SU-DHL-6 (cell line): ENCODE measurements around the gene DBNDD1.
"Not testable (repeated sequence)": the region's sequence is repeated elsewhere in the genome, so short reads cannot be mapped to it uniquely, and the experiment has no call there.

Experiments
- H2AFZ ChIP-seq: fragments of 200-600 bp; sonication (generic); 2 replicates; pipeline ENCODE4 v1.6.1; 2014; ENCODE audit warnings: low read depth, mild to moderate bottlenecking, moderate library complexity, mixed read lengths, antibody characterized with exemption, low read length; ENCODE audit not compliant: severe bottlenecking
- H3F3A ChIP-seq: fragments of 200-600 bp; shearing (Covaris generic); 2 replicates; pipeline ENCODE4 v1.6.0; 2016; ENCODE audit warnings: antibody characterized with exemption, mild to moderate bottlenecking; ENCODE audit not compliant: insufficient read depth
- H3K27ac ChIP-seq: fragments of 200-600 bp; sonication (generic); 2 replicates; pipeline ENCODE4 v1.5.1; 2016; ENCODE audit warnings: low read depth, mild to moderate bottlenecking, low read length, moderate library complexity, mixed read lengths
- H3K27me3 ChIP-seq: fragments of 200-600 bp; sonication (generic), shearing (Covaris generic); 2 replicates; pipeline ENCODE4 v1.6.0; 2014; ENCODE audit warnings: mild to moderate bottlenecking, low read length
- H3K36me3 ChIP-seq: fragments of 200-600 bp; sonication (generic); 2 replicates; pipeline ENCODE4 v1.6.1; 2014; ENCODE audit warnings: mild to moderate bottlenecking, low read length, mixed read lengths
- H3K4me2 ChIP-seq: fragments of 300-600, 200-600 bp; shearing (Covaris generic), sonication (generic); 2 replicates; pipeline ENCODE4 v1.6.0; 2014; ENCODE audit warnings: low read length, low read depth, mild to moderate bottlenecking; ENCODE audit not compliant: poor library complexity, severe bottlenecking
- H3K4me3 ChIP-seq: fragments of 200-600 bp; sonication (generic); 2 replicates; pipeline ENCODE4 v1.5.1; 2014; ENCODE audit warnings: antibody characterized with exemption, low read length, mild to moderate bottlenecking, mixed read lengths; ENCODE audit not compliant: insufficient read depth, poor library complexity, severe bottlenecking
- H3K79me2 ChIP-seq: fragments of 200-600 bp; sonication (generic); 2 replicates; pipeline ENCODE4 v1.6.1; 2014; ENCODE audit warnings: mild to moderate bottlenecking, low read length, moderate library complexity; ENCODE audit not compliant: insufficient read depth
- H3K9ac ChIP-seq: fragments of 200-600 bp; sonication (generic); 2 replicates; pipeline ENCODE4 v1.7.0; 2014; ENCODE audit warnings: mild to moderate bottlenecking, low read length
- H3K9me2 ChIP-seq: fragments of 200-600 bp; sonication (generic); replicated peaks from 2 replicates; pipeline ENCODE4 v1.6.1; 2014; ENCODE audit warnings: low read length; ENCODE audit not compliant: insufficient read depth
- H3K9me3 ChIP-seq: fragments of 200-600 bp; sonication (generic); 2 replicates; pipeline ENCODE4 v1.6.1; 2014; ENCODE audit warnings: low read length, mixed read lengths; ENCODE audit not compliant: insufficient read depth
- H4K20me1 ChIP-seq: fragments of 200-600 bp; sonication (generic); 2 replicates; pipeline ENCODE4 v1.6.1; 2014; ENCODE audit warnings: low read depth, mild to moderate bottlenecking, antibody characterized with exemption, low read length, moderate library complexity, mixed read lengths
- CTCF ChIP-seq: fragments of 200-600 bp; sonication (generic); IDR thresholded peaks from one replicate; pipeline ENCODE4 v1.5.1; 2017; ENCODE audit warnings: antibody characterized with exemption, mild to moderate bottlenecking, low read length, moderate library complexity; ENCODE audit not compliant: insufficient read depth, poor library complexity, severe bottlenecking
- EZH2phosphoT487 ChIP-seq: fragments of 200-600 bp; sonication (generic), shearing (Covaris generic); conservative IDR thresholded peaks from 2 replicates; pipeline ENCODE4 v1.6.1; 2018; ENCODE audit warnings: mild to moderate bottlenecking, antibody characterized with exemption, low read length, moderate library complexity, mixed read lengths

The DBNDD1 gene, protein sequence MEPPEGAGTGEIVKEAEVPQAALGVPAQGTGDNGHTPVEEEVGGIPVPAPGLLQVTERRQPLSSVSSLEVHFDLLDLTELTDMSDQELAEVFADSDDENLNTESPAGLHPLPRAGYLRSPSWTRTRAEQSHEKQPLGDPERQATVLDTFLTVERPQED

GRCh38 chr16:90018652-90019542 lies at the start of gene DBNDD1:
DBNDD1 (minus strand) TSS chr16:90019456; CDS start chr16:90019341, 115 bp downstream.
- Histone ChIP-seq H3K36me3 (no peaks in the 10 kb centered on the region), H3K4me3 (no peak within 1 kb of the TSS), H3K79me2 (no peaks in the 10 kb centered on the region), H3F3A (peaks cover 4% of the 10 kb centered on the region; the same call in 1 of the 2 replicates), H3K9ac (no peak within 1 kb of the TSS), H3K27me3 (no peaks in the 10 kb centered on the region), H3K9me2 (no peaks in the 10 kb centered on the region), H3K9me3 (no peaks in the 10 kb centered on the region), H2AFZ (no peak within 1 kb of the TSS), H3K27ac (no peak within 1 kb of the TSS), H4K20me1 (no peaks in the 10 kb centered on the region), H3K4me2 (peak within 1 kb of the TSS; percentile 45)
- TF ChIP-seq CTCF (no peak), EZH2phosphoT487 (no peak)

GRCh38 chr16:90061437-90061836 lies 42.2 kb upstream of the DBNDD1 start:
- Histone ChIP-seq H2AFZ (no peak overlapping the region), H3K9me2 (no peaks in the 10 kb centered on the region), H3K9me3 (no peaks in the 10 kb centered on the region), H3K9ac (no peak overlapping the region), H3K27me3 (no peaks in the 10 kb centered on the region), H3K79me2 (no peaks in the 10 kb centered on the region), H4K20me1 (no peaks in the 10 kb centered on the region), H3K27ac (no peak overlapping the region), H3K36me3 (no peaks in the 10 kb centered on the region), H3K4me2 (no peak overlapping the region), H3F3A (no peaks in the 10 kb centered on the region), H3K4me3 (no peak overlapping the region)
- no peak for TF ChIP-seq CTCF
- TF ChIP-seq EZH2phosphoT487: no peak

DNA sequence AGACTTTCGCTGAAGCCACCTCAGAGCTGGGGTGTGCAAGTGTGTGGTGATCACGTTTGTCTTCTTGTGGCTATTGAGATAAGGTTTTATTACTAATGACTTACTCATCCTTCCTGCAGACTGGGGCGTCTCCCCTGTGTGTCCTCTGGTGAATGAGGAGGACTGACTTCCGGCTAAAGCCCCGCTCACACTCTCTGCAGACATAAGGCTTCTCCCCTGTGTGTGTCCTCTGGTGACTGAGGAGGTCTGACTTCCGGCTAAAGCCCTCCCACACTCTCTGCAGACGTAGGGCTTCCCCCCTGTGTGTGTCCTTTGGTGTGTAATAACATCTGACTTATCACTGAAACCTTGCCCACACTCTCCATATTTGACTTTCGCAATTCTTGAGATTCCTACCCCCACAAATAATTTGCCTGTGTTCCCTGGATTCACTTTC lies 38.5 kb upstream of the DBNDD1 start:
- no peak overlapping the region for H3K4me3 ChIP-seq
- H2AFZ ChIP-seq: no peak overlapping the region
- no peak overlapping the region for H3K9ac ChIP-seq
- H3K36me3 ChIP-seq: no peaks in the 10 kb centered on the region
- no peak overlapping the region for H3K27ac ChIP-seq
- TF ChIP-seq EZH2phosphoT487 (no peak), CTCF (no peak)
- H3F3A ChIP-seq: no peaks in the 10 kb centered on the region
- H3K9me2 ChIP-seq: no peaks in the 10 kb centered on the region
- no peaks in the 10 kb centered on the region for H3K27me3 ChIP-seq
- H4K20me1 ChIP-seq: no peaks in the 10 kb centered on the region
- no peak overlapping the region for H3K4me2 ChIP-seq
- peaks cover 18% of the 10 kb centered on the region for H3K9me3 ChIP-seq
- H3K79me2 ChIP-seq: no peaks in the 10 kb centered on the region

GRCh38 chr16:90056521-90056920 lies 37.3 kb upstream of the DBNDD1 start:
- H3K36me3 ChIP-seq, H3K9me2 ChIP-seq, H3K4me3 ChIP-seq, H3K4me2 ChIP-seq, H4K20me1 ChIP-seq, H3K27ac ChIP-seq, H3K9ac ChIP-seq, H2AFZ ChIP-seq, H3K27me3 ChIP-seq, H3K79me2 ChIP-seq, H3F3A ChIP-seq: not testable (repeated sequence)
- peaks cover 18% of the 10 kb centered on the region for H3K9me3 ChIP-seq
